ENCODE data around the gene LPAR3. TPM values are rescaled to one million over a fixed set of nuclear protein-coding genes. Genes with fewer than 3 reads are reported as not detected.

Gene LPAR3
- total RNA-seq, 4 donors from 2014 or later = 0.40 to 1.4 (median 0.78) TPM; not detected in 1

- H3K9me3 ChIP-seq = no peaks in the 10 kb centered on the region
- H3K27ac ChIP-seq = no peak overlapping the region
- WGBS, 2 donors = 78 to 84% methylated on average over 3 of the region's 3 CpGs
- DNase-seq = no peak
- no peaks in the 10 kb centered on the region for H3K36me3 ChIP-seq
- H3K4me3 ChIP-seq (replicated peaks in 1 of 3) = no peak overlapping the region
- no peaks in the 10 kb centered on the region for H3K4me1 ChIP-seq
- H3K27me3 ChIP-seq = no peaks in the 10 kb centered on the region
- intact Hi-C loops (cut with DNase I) = loop anchor here (10.0 kb wide), 1 partner anchor 146 kb away; no protein-coding TSS in a partner anchor
- TF ChIP-seq POLR2A (IDR thresholded peaks at IDR 0.05) (no peak), CTCF (IDR thresholded peaks at IDR 0.05) (no peak)
Observed at GRCh38 chr1:84789014-84789413, 104.0 kb downstream of the LPAR3 start.

- Histone ChIP-seq H3K27me3 (no peaks in the 10 kb centered on the region), H3K9me3 (no peaks in the 10 kb centered on the region), H3K27ac (no peak overlapping the region), H3K4me1 (no peaks in the 10 kb centered on the region), H3K36me3 (no peaks in the 10 kb centered on the region), H3K4me3 (replicated peaks in 1 of 3) (no peak overlapping the region)
- 77 to 85% methylated on average over 4 of the region's 4 CpGs for WGBS, 2 donors
- intact Hi-C loops (cut with DNase I) = loop anchor here (10.0 kb wide), 1 partner anchor 149 kb away; no protein-coding TSS in a partner anchor
- no peak for TF ChIP-seq POLR2A (IDR thresholded peaks at IDR 0.05)
- no peak for TF ChIP-seq CTCF (IDR thresholded peaks at IDR 0.05)
- no peak for DNase-seq
Observed at GRCh38 chr1:84785271-84786036, 107.6 kb downstream of the LPAR3 start.

GRCh38 chr1:84782881-84783280 lies 110.1 kb downstream of the LPAR3 start:
- no peaks in the 10 kb centered on the region for H3K36me3 ChIP-seq
- no peaks in the 10 kb centered on the region for H3K4me1 ChIP-seq
- DNase-seq = no peak
- intact Hi-C loops (cut with DNase I) = loop anchor here (10.0 kb wide), 1 partner anchor 152 kb away; no protein-coding TSS in a partner anchor
- WGBS, 2 donors = 70 to 74% methylated on average over 6 of the region's 6 CpGs
- H3K9me3 ChIP-seq = no peaks in the 10 kb centered on the region
- TF ChIP-seq POLR2A (IDR thresholded peaks at IDR 0.05) = no peak
- H3K27me3 ChIP-seq = no peaks in the 10 kb centered on the region
- H3K27ac ChIP-seq = no peak overlapping the region
- no peak overlapping the region for H3K4me3 ChIP-seq (replicated peaks in 1 of 3)

GRCh38 chr1:84781946-84782771 lies 110.8 kb downstream of the LPAR3 start:
- DNase-seq = peak; percentile 78 to 85
- H3K9me3 ChIP-seq = no peaks in the 10 kb centered on the region
- TF ChIP-seq POLR2A (IDR thresholded peaks at IDR 0.05) (no peak), CTCF (IDR thresholded peaks at IDR 0.05) (peak in 5 of 6 experiments; percentile 42 to 89 (median 63))
- intact Hi-C loops (cut with DNase I) = loop anchor here (10.0 kb wide), 1 partner anchor 153 kb away; no protein-coding TSS in a partner anchor
- H3K4me1 ChIP-seq = no peaks in the 10 kb centered on the region
- H3K36me3 ChIP-seq = no peaks in the 10 kb centered on the region
- H3K4me3 ChIP-seq (replicated peaks in 1 of 3) = no peak overlapping the region
- no peaks in the 10 kb centered on the region for H3K27me3 ChIP-seq
- 42 to 52% methylated on average over 18 of the region's 18 CpGs for WGBS, 2 donors
- H3K27ac ChIP-seq = no peak overlapping the region

- no peaks in the 10 kb centered on the region for H3K27me3 ChIP-seq
- H3K4me1 ChIP-seq = no peaks in the 10 kb centered on the region
- H3K4me3 ChIP-seq (replicated peaks in 1 of 3) = no peak overlapping the region
- intact Hi-C loops (cut with DNase I) = loop anchor here (10.0 kb wide), 2 partner anchors 155 to 655 kb away; no protein-coding TSS in a partner anchor
- H3K9me3 ChIP-seq = no peaks in the 10 kb centered on the region
- WGBS, 2 donors = 71 to 81% methylated on average over 8 of the region's 8 CpGs
- no peak overlapping the region for H3K27ac ChIP-seq
- TF ChIP-seq CTCF (IDR thresholded peaks at IDR 0.05) (no peak), POLR2A (IDR thresholded peaks at IDR 0.05) (no peak)
- H3K36me3 ChIP-seq = no peaks in the 10 kb centered on the region
- no peak for DNase-seq
Observed at GRCh38 chr1:84780000-84780716, 112.8 kb downstream of the LPAR3 start.
